Upper lobe of left lung (tissue), 6 donors: ENCODE results near the gene SPX. TPM values are rescaled to one million over a fixed set of nuclear protein-coding genes. Genes with fewer than 3 reads are reported as not detected.

Experiments used
- ATAC-seq, 2 donors: fragments of 200-7000 bp; cut with Tn5 transposase; one replicate each; pipeline ENCODE4 v1.9.1; 2022; ENCODE audit warnings: mild to moderate bottlenecking in 2 of 2, moderate library complexity in 2 of 2; ENCODE audit not compliant: low FRiP score in 2 of 2
- DNase-seq, 2 donors: peaks; one replicate each; pipeline ENCODE4 v3.0.0-alpha.2; 2019 to 2020
- H3K27ac ChIP-seq, 4 donors: fragments of 200-600 bp; sonication (generic); one replicate each; pipeline ENCODE4 v1.5.1; 2016 to 2019
- H3K27me3 ChIP-seq, 4 donors: fragments of 200-600 bp; sonication (generic); one replicate each; pipeline ENCODE4 v1.5.1; 2017 to 2019
- H3K36me3 ChIP-seq, 4 donors: fragments of 200-600 bp; sonication (generic); one replicate each; pipeline ENCODE4 v1.5.1; 2016 to 2019
- H3K4me1 ChIP-seq, 4 donors: fragments of 200-600 bp; sonication (generic); one replicate each; pipeline ENCODE4 v1.5.1; 2018 to 2019
- H3K4me3 ChIP-seq, 4 donors: fragments of 200-600 bp; sonication (generic); one replicate each; pipeline ENCODE4 v1.5.1; 2017 to 2019; ENCODE audit warnings: mild to moderate bottlenecking in 2 of 4, moderate library complexity in 1 of 4
- H3K9me3 ChIP-seq, 4 donors: fragments of 200-600 bp; sonication (generic); one replicate each; pipeline ENCODE4 v1.5.1; 2018 to 2019
- EP300 ChIP-seq, 4 donors: sonication (generic); formaldehyde crosslinking; IDR thresholded peaks; one replicate each; pipeline ENCODE4 v1.5.1; 2017; ENCODE audit warnings: antibody characterized with exemption in 4 of 4, control low read depth in 2 of 4
- POLR2A ChIP-seq, 4 donors: fragments of 450-650 bp; IDR thresholded peaks; one replicate each; pipeline ENCODE4 v1.5.1; 2016 to 2017; ENCODE audit warnings: antibody characterized with exemption in 4 of 4, mild to moderate bottlenecking in 2 of 4
- POLR2AphosphoS5 ChIP-seq, 2 donors: sonication (generic); formaldehyde crosslinking; IDR thresholded peaks; one replicate each; pipeline ENCODE4 v1.5.1; 2017; ENCODE audit warnings: antibody characterized with exemption in 2 of 2
- WGBS, 2 donors: methylation state at CpG; one replicate each; pipeline ENCODE4 v1.1.5; 2017 to 2018; 5-methylcytosine and 5-hydroxymethylcytosine counted together
- total RNA-seq, 6 donors: library from RNA; depleted of rRNA in 4 of 6; stranded (reverse); fragments of >200 nt in 4 of 6; gene quantifications; one replicate each; pipeline versions ENCODE4 v1.1.0 to v1.2.1, GENCODE V29; 2016 to 2021
- TF ChIP-seq, protein P1 (sequence below), 6 experiments: fragments of 450-650 bp in 4 of 6; fragments of 200-600 bp in 2 of 6; sonication (generic) in 2 of 6; IDR thresholded peaks; one replicate each; pipeline ENCODE4 v1.5.1; 2016 to 2019; ENCODE audit warnings: antibody characterized with exemption in 6 of 6
- donor health status: DM: no; HTN: no; CAD: no; lungs with moderate emphysema.
- donor health status: DM: no; HTN: yes; CAD: no; lungs with severe emphysema.

Gene SPX
- total RNA-seq, 6 donors from 2014 or later, result 0.40 to 1.2 (median 0.88) TPM; not detected in 2

DNA sequence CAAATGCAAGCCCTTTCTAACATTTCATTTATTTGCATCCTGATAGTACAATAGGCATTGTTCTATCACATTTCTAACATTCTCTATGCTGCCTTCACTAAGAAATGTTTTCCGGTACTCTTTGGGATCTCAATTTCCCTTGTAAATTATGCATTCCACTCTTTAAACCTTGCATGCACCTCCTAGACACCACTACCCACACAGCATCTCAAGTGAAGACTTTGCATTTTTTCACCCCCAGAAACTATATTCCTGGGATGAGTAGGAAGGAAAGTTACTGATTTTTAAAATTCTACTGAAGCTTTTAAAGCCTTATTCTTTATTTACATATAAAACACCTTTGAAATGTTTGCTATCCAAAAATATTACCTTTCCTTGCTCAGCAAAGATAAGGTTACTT lies 51.4 kb downstream of the SPX start:
- 63 to 80% methylated on average over 1 of the region's 1 CpG for WGBS, 2 donors

DNA sequence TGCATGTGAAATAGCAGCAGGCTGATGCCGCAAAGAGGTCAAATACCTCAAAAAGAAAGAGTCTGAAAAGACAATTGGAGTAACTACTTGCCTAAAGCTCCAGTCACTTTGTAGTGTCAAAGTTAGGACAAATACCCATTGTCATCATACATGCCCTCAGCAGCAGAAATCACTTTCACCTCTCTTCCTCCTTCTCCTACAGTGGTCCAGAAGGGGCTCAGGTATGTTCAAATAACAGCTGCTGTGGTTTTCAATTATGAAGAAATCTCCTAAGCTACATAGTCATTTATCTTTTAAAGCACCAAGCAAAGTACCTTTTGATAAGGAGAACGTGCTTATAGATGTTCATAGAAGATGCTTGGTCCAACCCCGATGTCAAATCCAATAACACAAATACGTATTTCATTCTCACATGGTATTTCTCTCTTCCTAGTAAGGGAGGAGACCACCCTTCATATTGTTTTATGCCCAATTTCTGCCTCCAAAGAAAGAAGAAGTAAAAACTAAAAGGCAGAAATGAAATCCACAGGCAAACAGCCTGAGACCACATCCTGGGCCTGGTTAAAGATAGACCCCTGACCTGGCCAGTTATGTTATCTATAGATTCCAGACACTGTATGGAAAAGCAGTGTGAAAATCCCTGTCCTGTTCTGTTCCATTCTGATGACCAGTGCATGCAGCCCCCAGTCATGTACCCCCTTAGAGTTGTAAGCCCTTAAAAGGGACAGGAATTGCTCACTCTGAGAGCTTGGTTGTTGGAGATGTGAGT lies 54.8 kb downstream of the SPX start:
- Histone ChIP-seq H3K4me3 (no peak overlapping the region), H3K27ac (no peak overlapping the region), H3K27me3 (no peaks in the 10 kb centered on the region), H3K4me1 (no peaks in the 10 kb centered on the region), H3K36me3 (no peaks in the 10 kb centered on the region), H3K9me3 (no peaks in the 10 kb centered on the region)
- 77 to 82% methylated on average over 4 of the region's 4 CpGs for WGBS, 2 donors
- no peak for ATAC-seq
- TF ChIP-seq POLR2A (IDR thresholded peaks at IDR 0.05) (no peak), POLR2AphosphoS5 (IDR thresholded peaks at IDR 0.05) (no peak)
- TF ChIP-seq, protein P1, sequence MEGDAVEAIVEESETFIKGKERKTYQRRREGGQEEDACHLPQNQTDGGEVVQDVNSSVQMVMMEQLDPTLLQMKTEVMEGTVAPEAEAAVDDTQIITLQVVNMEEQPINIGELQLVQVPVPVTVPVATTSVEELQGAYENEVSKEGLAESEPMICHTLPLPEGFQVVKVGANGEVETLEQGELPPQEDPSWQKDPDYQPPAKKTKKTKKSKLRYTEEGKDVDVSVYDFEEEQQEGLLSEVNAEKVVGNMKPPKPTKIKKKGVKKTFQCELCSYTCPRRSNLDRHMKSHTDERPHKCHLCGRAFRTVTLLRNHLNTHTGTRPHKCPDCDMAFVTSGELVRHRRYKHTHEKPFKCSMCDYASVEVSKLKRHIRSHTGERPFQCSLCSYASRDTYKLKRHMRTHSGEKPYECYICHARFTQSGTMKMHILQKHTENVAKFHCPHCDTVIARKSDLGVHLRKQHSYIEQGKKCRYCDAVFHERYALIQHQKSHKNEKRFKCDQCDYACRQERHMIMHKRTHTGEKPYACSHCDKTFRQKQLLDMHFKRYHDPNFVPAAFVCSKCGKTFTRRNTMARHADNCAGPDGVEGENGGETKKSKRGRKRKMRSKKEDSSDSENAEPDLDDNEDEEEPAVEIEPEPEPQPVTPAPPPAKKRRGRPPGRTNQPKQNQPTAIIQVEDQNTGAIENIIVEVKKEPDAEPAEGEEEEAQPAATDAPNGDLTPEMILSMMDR (IDR thresholded peaks at IDR 0.05), result no peak
- no peak for DNase-seq

More for the DNA sequence above, 51.4 kb downstream of the SPX start:
- Histone ChIP-seq H3K9me3 (no peaks in the 10 kb centered on the region), H3K27me3 (no peaks in the 10 kb centered on the region), H3K4me3 (no peak overlapping the region), H3K36me3 (no peaks in the 10 kb centered on the region), H3K27ac (no peak overlapping the region), H3K4me1 (no peaks in the 10 kb centered on the region)
- TF ChIP-seq, protein P1 (IDR thresholded peaks at IDR 0.05), result no peak
- no peak for TF ChIP-seq POLR2AphosphoS5 (IDR thresholded peaks at IDR 0.05)
- no peak for TF ChIP-seq EP300 (IDR thresholded peaks at IDR 0.05)
- TF ChIP-seq POLR2A (IDR thresholded peaks at IDR 0.05), result no peak
- ATAC-seq (no peak), DNase-seq (no peak)

Other genes with a start within 250 kb of the SPX start
- 10 to 100 TPM in 1 of 6 donors, 1 to 10 TPM in 4, under 1 TPM in 1; 0.22 to 11.7 (median 3.1) TPM for gene SLCO1A2, start 191.4 kb upstream of the SPX start, total RNA-seq
- gene IAPP, start 153.4 kb upstream of the SPX start, total RNA-seq, result not detected
- 10 to 100 TPM in 5 of 6 donors, 1 to 10 TPM in 1; 8.4 to 23.8 (median 19.5) TPM for gene PYROXD1, start 88.6 kb upstream of the SPX start, total RNA-seq
- 10 to 100 TPM; 15.7 to 34.2 (median 28.0) TPM for gene RECQL, start 24.7 kb upstream of the SPX start, total RNA-seq
- gene GOLT1B, start 24.5 kb upstream of the SPX start, total RNA-seq, result 10 to 100 TPM in 5 of 6 donors, 1 to 10 TPM in 1; 4.2 to 36.7 (median 25.4) TPM
- under 1 TPM in 1 of 6 donors, not detected in 5; 0.55 TPM for gene GYS2, start 78.6 kb downstream of the SPX start, total RNA-seq
- gene LDHB, start 131.5 kb downstream of the SPX start, total RNA-seq, result 100 to 1,000 TPM in 5 of 6 donors, 10 to 100 TPM in 1; 78.6 to 538 (median 297) TPM
- 10 to 100 TPM; 11.5 to 32.2 (median 15.1) TPM for gene KCNJ8, start 248.4 kb downstream of the SPX start, total RNA-seq